ENCODE measurements around the gene THSD4. TPM values are rescaled to one million over a fixed set of nuclear protein-coding genes. Genes with fewer than 3 reads are reported as not detected.

The THSD4 gene
- total RNA-seq, 1 donor from 2014 or later: 66.8 TPM

GRCh38 chr15:71346464-71346863 is 231.2 kb downstream of the THSD4 start:
- DNase-seq (ENCODE audit: extremely low spot score in 2 of 2): no peak
- intact Hi-C loops (cut with DNase I): no loop called here
- Histone ChIP-seq H3K9me3 (no peaks in the 10 kb centered on the region), H3K4me3 (no peak overlapping the region), H3K27me3 (no peaks in the 10 kb centered on the region), H3K36me3 (no peaks in the 10 kb centered on the region), H3K4me1 (peaks cover 13% of the 10 kb centered on the region), H3K27ac (no peak overlapping the region)
- no peak for TF ChIP-seq POLR2A (IDR thresholded peaks at IDR 0.05)
- TF ChIP-seq CTCF (IDR thresholded peaks at IDR 0.05): no peak
- no peak for TF ChIP-seq POLR2AphosphoS5 (IDR thresholded peaks at IDR 0.05; ENCODE audit: insufficient read depth in 1 of 2, low read depth in 1 of 2)

- H3K27me3 ChIP-seq: no peaks in the 10 kb centered on the region
- TF ChIP-seq CTCF (IDR thresholded peaks at IDR 0.05): no peak
- TF ChIP-seq POLR2AphosphoS5 (IDR thresholded peaks at IDR 0.05; ENCODE audit: insufficient read depth in 1 of 2, low read depth in 1 of 2): no peak
- no peak for TF ChIP-seq POLR2A (IDR thresholded peaks at IDR 0.05)
- no peak for DNase-seq (ENCODE audit: extremely low spot score in 2 of 2)
- peaks cover 17% of the 10 kb centered on the region for H3K4me1 ChIP-seq
- no peaks in the 10 kb centered on the region for H3K36me3 ChIP-seq
- intact Hi-C loops (cut with DNase I): no loop called here
- H3K9me3 ChIP-seq: no peaks in the 10 kb centered on the region
- H3K4me3 ChIP-seq: no peak overlapping the region
- no peak overlapping the region for H3K27ac ChIP-seq
Observed at GRCh38 chr15:71348597-71348996, 233.3 kb downstream of the THSD4 start.

- Histone ChIP-seq H3K9me3 (no peaks in the 10 kb centered on the region), H3K36me3 (no peaks in the 10 kb centered on the region), H3K27ac (no peak overlapping the region), H3K27me3 (no peaks in the 10 kb centered on the region), H3K4me1 (peaks cover 17% of the 10 kb centered on the region), H3K4me3 (no peak overlapping the region)
- TF ChIP-seq POLR2AphosphoS5 (IDR thresholded peaks at IDR 0.05; ENCODE audit: insufficient read depth in 1 of 2, low read depth in 1 of 2) (no peak), CTCF (IDR thresholded peaks at IDR 0.05) (no peak), POLR2A (IDR thresholded peaks at IDR 0.05) (no peak)
- intact Hi-C loops (cut with DNase I): no loop called here
- DNase-seq (ENCODE audit: extremely low spot score in 2 of 2): no peak
Observed at GRCh38 chr15:71349336-71349735, 234.1 kb downstream of the THSD4 start.

GRCh38 chr15:71349736-71350526 is 234.7 kb downstream of the THSD4 start:
- H3K27ac ChIP-seq: no peak overlapping the region
- intact Hi-C loops (cut with DNase I): no loop called here
- peaks cover 17% of the 10 kb centered on the region for H3K4me1 ChIP-seq
- no peak for TF ChIP-seq CTCF (IDR thresholded peaks at IDR 0.05)
- TF ChIP-seq POLR2A (IDR thresholded peaks at IDR 0.05): no peak
- no peak for TF ChIP-seq POLR2AphosphoS5 (IDR thresholded peaks at IDR 0.05; ENCODE audit: insufficient read depth in 1 of 2, low read depth in 1 of 2)
- no peak for DNase-seq (ENCODE audit: extremely low spot score in 2 of 2)
- no peaks in the 10 kb centered on the region for H3K27me3 ChIP-seq
- H3K4me3 ChIP-seq: no peak overlapping the region
- H3K9me3 ChIP-seq: no peaks in the 10 kb centered on the region
- H3K36me3 ChIP-seq: no peaks in the 10 kb centered on the region

- H3K4me3 ChIP-seq: no peak overlapping the region
- no peak overlapping the region for H3K27ac ChIP-seq
- TF ChIP-seq POLR2A (IDR thresholded peaks at IDR 0.05) (no peak), CTCF (IDR thresholded peaks at IDR 0.05) (no peak), POLR2AphosphoS5 (IDR thresholded peaks at IDR 0.05; ENCODE audit: insufficient read depth in 1 of 2, low read depth in 1 of 2) (no peak)
- intact Hi-C loops (cut with DNase I): no loop called here
- H3K27me3 ChIP-seq: no peaks in the 10 kb centered on the region
- H3K36me3 ChIP-seq: no peaks in the 10 kb centered on the region
- DNase-seq (ENCODE audit: extremely low spot score in 2 of 2): no peak
- peaks cover 17% of the 10 kb centered on the region for H3K4me1 ChIP-seq
- no peaks in the 10 kb centered on the region for H3K9me3 ChIP-seq
Observed at GRCh38 chr15:71350622-71351378, 235.5 kb downstream of the THSD4 start.
